NCI-H446 treated with DMSO at 0.1 percent for 48 hours (cell line): Measurements from ENCODE around the gene GLE1.
"Not testable (repeated sequence)": the region's sequence is repeated elsewhere in the genome, so short reads cannot be mapped to it uniquely, and the experiment has no call there.

Source experiments
- DNase-seq: peaks from one replicate; lab custom pipeline; 2025; lab: John Stamatoyannopoulos, UW

The GLE1 gene

GRCh38 chr9:128497824-128498610, 6.5 kb upstream of the GLE1 start:
- DNase-seq: no peak

- no peak for DNase-seq
Observed at GRCh38 chr9:128498911-128499310, 5.6 kb upstream of the GLE1 start.

- DNase-seq: no peak
Observed at GRCh38 chr9:128499920-128500319, 4.6 kb upstream of the GLE1 start.

GRCh38 chr9:128503415-128503825, 1.1 kb upstream of the GLE1 start:
- not testable (repeated sequence) for DNase-seq

DNA sequence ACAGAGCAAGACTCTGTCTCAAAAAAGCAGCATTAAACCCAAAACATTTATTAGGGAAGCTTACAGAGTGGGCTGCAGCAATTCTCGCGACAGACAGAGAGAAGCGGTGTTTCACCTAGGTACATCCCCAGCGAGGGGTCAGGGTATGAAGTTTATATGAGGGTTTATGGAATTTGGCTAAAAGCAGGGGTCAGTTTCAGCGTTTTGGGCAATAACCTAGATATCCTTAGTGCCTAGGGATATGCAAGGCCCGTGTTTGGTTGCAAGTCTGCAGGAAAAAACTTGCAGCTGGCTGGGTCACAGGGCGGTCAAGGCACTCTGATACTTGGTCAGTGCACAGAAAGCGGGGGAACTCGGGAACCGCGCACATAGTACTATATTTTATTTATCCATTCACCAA, 649 bp upstream of the GLE1 start:
- DNase-seq: no peak

- no peak for DNase-seq
Observed at GRCh38 chr9:128505414-128505765, 871 bp downstream of the GLE1 start.

DNA sequence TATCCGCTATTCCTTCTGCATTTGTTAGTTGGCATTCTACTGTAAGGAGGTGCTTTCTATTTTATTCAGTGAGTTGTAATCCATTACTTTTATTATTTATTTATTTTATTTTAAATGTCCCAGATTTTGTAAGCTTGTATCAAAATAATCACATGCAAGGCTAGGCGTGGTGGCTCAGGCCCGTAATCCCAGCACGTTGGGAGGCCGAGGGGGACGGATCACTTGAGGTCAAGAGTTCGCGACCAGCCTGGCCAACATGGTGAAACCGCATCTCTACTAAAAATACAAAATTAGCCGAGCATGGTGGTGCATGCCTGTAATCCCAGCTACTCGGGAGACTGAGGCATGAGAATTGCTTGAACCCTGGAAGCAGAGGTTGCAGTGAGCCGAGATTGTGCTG, 1.4 kb downstream of the GLE1 start:
- not testable (repeated sequence) for DNase-seq

GRCh38 chr9:128512820-128513219, 8.3 kb downstream of the GLE1 start:
- no peak for DNase-seq

DNA sequence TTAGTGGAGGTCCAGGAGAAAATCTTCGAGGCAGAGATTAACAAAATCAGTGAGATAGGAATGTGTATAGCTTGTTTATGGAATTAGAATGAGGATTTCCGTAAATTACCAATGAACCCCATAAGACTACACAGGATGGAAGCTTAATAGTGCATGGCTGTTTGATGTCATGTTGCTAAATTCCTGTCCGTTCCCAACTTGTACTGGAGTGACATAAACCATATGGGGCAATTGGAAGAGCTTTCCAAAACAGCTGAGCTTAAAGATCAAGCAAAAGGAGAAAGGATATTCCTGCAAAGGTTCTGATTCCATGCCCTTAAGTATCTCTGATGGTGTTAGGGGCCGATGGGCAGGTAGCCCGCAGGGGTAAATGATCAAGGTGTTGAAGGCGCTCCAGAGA, 17.4 kb downstream of the GLE1 start:
- no peak for DNase-seq

- DNase-seq: no peak
Observed at GRCh38 chr9:128523199-128523925, 18.8 kb downstream of the GLE1 start.

GRCh38 chr9:128526720-128527119, 22.2 kb downstream of the GLE1 start:
- no peak for DNase-seq

- no peak for DNase-seq
Observed at GRCh38 chr9:128528445-128529160, 24.1 kb downstream of the GLE1 start.

DNA sequence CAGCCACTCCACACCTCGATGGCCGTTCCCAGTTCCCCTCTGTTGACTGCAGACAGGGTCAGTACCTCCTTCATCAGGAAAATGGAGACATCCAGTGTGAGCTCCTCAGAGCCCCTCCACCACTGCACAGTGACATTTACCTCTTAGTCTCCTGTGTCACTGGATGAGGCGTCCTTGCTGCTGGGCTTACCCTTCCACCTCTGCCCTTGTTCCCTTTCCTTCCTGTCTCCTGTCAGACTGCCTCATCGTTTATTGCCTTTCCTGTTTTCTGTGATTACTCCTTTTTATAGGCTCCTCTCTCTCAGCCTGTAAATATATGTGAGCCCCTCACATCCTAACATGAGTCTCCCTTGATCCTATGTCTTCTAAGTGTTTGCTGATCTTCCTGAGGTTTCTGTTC, 24.7 kb downstream of the GLE1 start:
- no peak for DNase-seq

DNA sequence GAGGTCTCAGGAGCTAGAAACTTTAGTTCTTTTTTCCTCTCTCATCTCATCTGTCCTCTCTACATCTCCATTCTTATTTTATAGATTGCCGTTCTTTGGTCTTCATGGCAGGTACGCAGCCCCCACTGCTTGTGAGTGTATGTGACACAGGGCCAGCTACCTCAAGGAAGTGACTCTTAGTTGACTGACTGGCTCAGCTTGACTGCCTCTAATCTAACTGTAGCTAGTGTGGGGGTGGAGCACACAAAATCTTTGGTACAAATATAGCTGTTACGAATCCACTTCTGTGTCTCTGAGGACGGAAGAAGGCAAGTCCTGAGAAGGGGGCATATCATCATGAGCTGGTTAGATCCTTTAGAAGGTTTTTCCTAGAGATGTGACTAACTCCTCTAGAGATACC, 28.1 kb downstream of the GLE1 start:
- DNase-seq: no peak

DNA sequence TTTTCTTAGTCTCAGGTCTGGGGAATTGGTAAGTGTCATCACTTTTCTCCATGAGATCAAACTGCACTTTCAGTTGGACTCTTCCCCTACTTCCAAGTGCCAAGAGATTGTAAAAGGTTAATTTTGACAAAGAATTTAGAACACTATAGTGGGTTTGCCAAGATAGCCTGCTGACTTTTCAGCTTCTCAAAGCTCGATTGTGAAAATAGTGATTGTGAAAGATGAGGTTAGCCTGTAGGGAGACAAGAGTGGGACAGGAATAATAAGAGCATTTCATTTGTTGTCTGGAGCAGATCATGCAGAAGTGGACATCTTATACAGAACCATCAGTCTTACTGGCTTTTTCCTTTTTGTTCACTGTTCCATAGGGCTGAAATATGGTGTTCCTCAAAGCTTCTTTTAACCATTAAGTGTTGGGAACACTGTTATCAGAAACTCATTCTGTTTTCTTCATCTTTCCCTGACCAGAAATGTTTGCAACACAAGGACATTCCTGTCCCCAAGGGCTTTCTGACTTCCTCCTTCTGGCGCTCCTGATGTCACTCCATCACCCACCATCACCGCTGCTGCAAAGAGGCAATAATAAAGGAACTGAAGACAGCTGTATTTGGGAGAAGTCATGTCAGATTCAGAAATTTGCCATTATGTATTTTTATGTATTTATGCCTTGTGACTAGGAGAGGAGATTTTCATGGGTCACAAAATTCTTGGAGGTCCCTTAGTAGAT, 36.3 kb downstream of the GLE1 start:
- no peak for DNase-seq

DNA sequence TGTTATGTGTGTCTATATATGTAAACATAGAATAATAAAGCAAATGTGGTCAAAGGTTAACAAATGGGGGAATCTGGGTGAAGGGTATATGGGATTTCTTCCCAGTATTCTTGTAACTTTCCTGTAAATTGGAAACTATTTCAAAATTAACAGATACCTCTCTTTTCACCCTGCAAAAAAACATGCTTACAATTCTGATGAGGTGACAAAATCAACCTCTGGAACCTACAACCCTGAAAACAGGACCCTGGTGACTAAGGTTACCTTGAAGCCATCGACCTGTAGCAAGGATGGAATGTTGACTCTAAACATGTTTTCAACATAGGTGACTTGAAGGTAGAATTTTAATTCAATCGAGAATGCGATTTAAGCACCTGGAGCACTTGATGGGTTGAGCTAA, 42.0 kb downstream of the GLE1 start:
- no peak for DNase-seq

GRCh38 chr9:128548876-128549275, 44.4 kb downstream of the GLE1 start:
- no peak for DNase-seq

GRCh38 chr9:128550226-128550625, 45.7 kb downstream of the GLE1 start:
- no peak for DNase-seq

GRCh38 chr9:128550770-128551656, 46.5 kb downstream of the GLE1 start:
- DNase-seq: peak; percentile 33

- DNase-seq: no peak
Observed at GRCh38 chr9:128551657-128552152, 47.2 kb downstream of the GLE1 start.

- peak; percentile 62 for DNase-seq
Observed at GRCh38 chr9:128552153-128552743, 47.7 kb downstream of the GLE1 start, which contains the start of gene SPTAN1. Gene SPTAN1 (plus strand): TSS chr9:128552587. CDS start chr9:128566741, 14,154 bp downstream.
